Upper lobe of right lung (tissue), 1 donor: ENCODE results near the gene AXL. TPM values are rescaled to one million over a fixed set of nuclear protein-coding genes. Genes with fewer than 3 reads are reported as not detected.
A peak's percentile ranks its signal among the peaks of the same experiment; 100 is the strongest.
"Not testable (repeated sequence)": the region's sequence is repeated elsewhere in the genome, so short reads cannot be mapped to it uniquely, and the experiment has no call there.

Source experiments
- ATAC-seq: fragments of 200-7000 bp; cut with Tn5 transposase; one replicate; pipeline ENCODE4 v1.9.1; 2020; ENCODE audit warnings: mild to moderate bottlenecking, moderate library complexity
- DNase-seq: peaks from one replicate; pipeline ENCODE4 v3.0.0-alpha.2; 2020
- H3K27ac ChIP-seq: fragments of 200-600 bp; one replicate; pipeline ENCODE4 v1.8.0; 2022
- H3K27me3 ChIP-seq: fragments of 200-600 bp; one replicate; pipeline ENCODE4 v1.8.0; 2022; ENCODE audit warnings: mild to moderate bottlenecking
- H3K36me3 ChIP-seq: fragments of 200-600 bp; one replicate; pipeline ENCODE4 v1.8.0; 2022
- H3K4me1 ChIP-seq: fragments of 200-600 bp; one replicate; pipeline ENCODE4 v1.8.0; 2022
- H3K4me3 ChIP-seq: fragments of 200-600 bp; one replicate; pipeline ENCODE4 v1.8.0; 2022; ENCODE audit warnings: mild to moderate bottlenecking
- H3K9me3 ChIP-seq: fragments of 200-600 bp; one replicate; pipeline ENCODE4 v1.8.0; 2022
- CTCF ChIP-seq: fragments of 200-600 bp; IDR thresholded peaks from one replicate; pipeline ENCODE4 v1.8.0; 2022; ENCODE audit warnings: antibody characterized with exemption
- intact Hi-C: fragments of 100-400 bp; cut with DNase I; formaldehyde crosslinking; loops from one replicate; pipeline ENCODE4 v1.11.0; 2022
- total RNA-seq: library from RNA; stranded (reverse); fragmentation: NEBNext Ultra II Directional; extraction: Animal tissue kit (Norgen Biotek cat#: 25700); gene quantifications from one replicate; pipeline ENCODE4 v1.2.1, GENCODE V29; 2021
- donor health status: DM: no; HTN: yes; CAD: no; lungs with severe emphysema.

Gene AXL
- total RNA-seq, 1 donor from 2014 or later = 59.1 TPM

GRCh38 chr19:41276231-41276630 lies 57.2 kb downstream of the AXL start:
- Histone ChIP-seq H3K36me3 (peaks cover 100% of the 10 kb centered on the region), H3K4me3 (no peak overlapping the region), H3K27ac (no peak overlapping the region), H3K9me3 (no peaks in the 10 kb centered on the region), H3K27me3 (no peaks in the 10 kb centered on the region), H3K4me1 (no peaks in the 10 kb centered on the region)
- ATAC-seq (no peak), DNase-seq (no peak)
- no peak for TF ChIP-seq CTCF
- intact Hi-C loops = no loop called here

GRCh38 chr19:41278478-41278877 lies 59.5 kb downstream of the AXL start:
- Histone ChIP-seq H3K27me3 (no peaks in the 10 kb centered on the region), H3K4me1 (no peaks in the 10 kb centered on the region), H3K27ac (no peak overlapping the region), H3K36me3 (peaks cover 96% of the 10 kb centered on the region), H3K4me3 (no peak overlapping the region), H3K9me3 (no peaks in the 10 kb centered on the region)
- ATAC-seq (no peak), DNase-seq (no peak)
- no peak for TF ChIP-seq CTCF
- intact Hi-C loops = no loop called here

GRCh38 chr19:41288673-41289530 lies 69.9 kb downstream of the AXL start:
- DNase-seq (no peak), ATAC-seq (no peak)
- intact Hi-C loops = no loop called here
- Histone ChIP-seq H3K36me3 (peaks cover 100% of the 10 kb centered on the region), H3K4me3 (no peak overlapping the region), H3K4me1 (no peaks in the 10 kb centered on the region), H3K9me3 (no peaks in the 10 kb centered on the region), H3K27ac (no peak overlapping the region), H3K27me3 (no peaks in the 10 kb centered on the region)
- no peak for TF ChIP-seq CTCF

- H3K27me3 ChIP-seq, DNase-seq, H3K9me3 ChIP-seq, H3K4me1 ChIP-seq, H3K27ac ChIP-seq, H3K4me3 ChIP-seq, ATAC-seq, intact Hi-C loops: not testable (repeated sequence)
- H3K36me3 ChIP-seq = peaks cover 100% of the 10 kb centered on the region
These were observed 70.8 kb downstream of the AXL start for GRCh38 chr19:41289814-41290213.

- TF ChIP-seq CTCF = no peak
- ATAC-seq (no peak), DNase-seq (no peak)
- Histone ChIP-seq H3K4me1 (peaks cover 36% of the 10 kb centered on the region), H3K9me3 (no peaks in the 10 kb centered on the region), H3K27me3 (no peaks in the 10 kb centered on the region), H3K4me3 (no peak overlapping the region), H3K36me3 (peaks cover 78% of the 10 kb centered on the region), H3K27ac (no peak overlapping the region)
- intact Hi-C loops = no loop called here
These were observed 75.4 kb downstream of the AXL start for GRCh38 chr19:41294393-41294792.

GRCh38 chr19:41295499-41295898 lies 76.5 kb downstream of the AXL start:
- intact Hi-C loops = no loop called here
- H3K36me3 ChIP-seq = peaks cover 76% of the 10 kb centered on the region
- H3K27ac ChIP-seq = no peak overlapping the region
- no peaks in the 10 kb centered on the region for H3K27me3 ChIP-seq
- DNase-seq (no peak), ATAC-seq (peak; percentile 55)
- peaks cover 47% of the 10 kb centered on the region for H3K4me1 ChIP-seq
- H3K9me3 ChIP-seq = no peaks in the 10 kb centered on the region
- H3K4me3 ChIP-seq = no peak overlapping the region
- no peak for TF ChIP-seq CTCF
